Heart right ventricle (tissue), 16 donors: ENCODE measurements around the gene MAGI2. TPM values are rescaled to one million over a fixed set of nuclear protein-coding genes. Genes with fewer than 3 reads are reported as not detected.
A peak's percentile ranks its signal among the peaks of the same experiment; 100 is the strongest.

Experiments
- ATAC-seq, 8 donors: fragments of 200-7000 bp; cut with Tn5 transposase; one replicate each; pipeline ENCODE4 v1.9.1; 2020; ENCODE audit warnings: mild to moderate bottlenecking in 8 of 8, moderate library complexity in 8 of 8, moderate number of reproducible peaks in 1 of 8
- DNase-seq, 2 donors: peaks; one replicate each; pipeline ENCODE4 v3.0.0-alpha.2; 2020
- H3K27ac ChIP-seq, 10 donors: fragments of 200-600 bp; sonication (generic) in 2 of 10; one replicate each; pipeline versions ENCODE4 v1.5.0 to v1.8.0; 2020 to 2022; ENCODE audit warnings: mild to moderate bottlenecking in 3 of 10
- H3K27me3 ChIP-seq, 7 donors: fragments of 200-600 bp; one replicate each; pipeline ENCODE4 v1.8.0; 2021 to 2022; ENCODE audit warnings: mild to moderate bottlenecking in 2 of 7
- H3K36me3 ChIP-seq, 9 donors: fragments of 200-600 bp; sonication (generic) in 1 of 9; one replicate each; pipeline versions ENCODE4 v1.5.0 to v1.8.0; 2020 to 2022; ENCODE audit warnings: mild to moderate bottlenecking in 2 of 9
- H3K4me1 ChIP-seq, 9 donors: fragments of 200-600 bp; sonication (generic) in 1 of 9; one replicate each; pipeline versions ENCODE4 v1.5.0 to v1.8.0; 2020 to 2022; ENCODE audit warnings: mild to moderate bottlenecking in 4 of 9
- H3K4me3 ChIP-seq, 10 donors: fragments of 200-600 bp; sonication (generic) in 2 of 10; one replicate each; pipeline versions ENCODE4 v1.5.0 to v1.8.0; 2020 to 2022; ENCODE audit warnings: mild to moderate bottlenecking in 7 of 10, moderate library complexity in 2 of 10
- H3K9me3 ChIP-seq, 11 donors: fragments of 200-600 bp in 10 of 11; sonication (generic) in 2 of 11; one replicate each; pipeline versions ENCODE4 v1.5.0 to v1.8.0; 2013 to 2022; ENCODE audit warnings: mild to moderate bottlenecking in 2 of 11, control low read depth in 1 of 11, moderate library complexity in 1 of 11
- CTCF ChIP-seq, 9 donors: fragments of 200-600 bp; sonication (generic) in 2 of 9; IDR thresholded peaks; one replicate each; pipeline versions ENCODE4 v1.5.0 to v1.8.0; 2021 to 2022; ENCODE audit warnings: antibody characterized with exemption in 9 of 9, mild to moderate bottlenecking in 5 of 9, moderate library complexity in 1 of 9
- WGBS, 2 donors: extraction: QIAGEN DNeasy Blood & Tissue Kit; methylation state at CpG; one replicate each; pipeline ENCODE4 v1.1.7; 2013; ENCODE audit warnings: inconsistent platforms in 1 of 2; 5-methylcytosine and 5-hydroxymethylcytosine counted together
- intact Hi-C, 10 donors: fragments of 100-400 bp; cut with DNase I; formaldehyde crosslinking; loops; one replicate each; pipeline versions ENCODE4 v1.11.1 to v1.14.2; 2022
- polyA plus RNA-seq, 2 donors: library from polyadenylated mRNA; stranded (reverse); fragments of 200-250 nt; gene quantifications; one replicate each; pipeline ENCODE4 v1.2.3, GENCODE V29; 2013
- total RNA-seq, 10 donors: library from RNA; stranded (reverse); fragmentation: NEBNext Ultra II Directional in 3 of 10; extraction: Animal tissue kit (Norgen Biotek cat#: 25700) in 3 of 10; gene quantifications; one replicate each; pipeline versions ENCODE4 v1.2.1 to v1.2.4, GENCODE V29; 2021 to 2023
- donor health status: Arrhythmogenic right ventricular cardiomyopathy.
- donor health status: ischemic (EF 13 %, LVEDD 7.1; RV severe dilation, severe dysfunction).
- donor health status: healthy with polysubstance abuse.
- donor health status: DM: no; HTN: yes; CAD: no.
- donor health status: DM: no; HTN: no; CAD: no.
- donor health status: ischemic (EF 25% LVEDD 6.9; RV normal size, moderate dysfunction).
- donor health status: ischemic (EF 25% LVEDD 5.7; RV mildly dilated, moderate dysfunction).
- donor health status: healthy.
- donor health status: DM: yes; HTN: yes; CAD: no.
- donor health status: Ischemic cardiomyopathy.
- donor health status: ischemic (EF 35%, LVEDD 5.7; RV mildly dilated, moderate dysfunction).
- donor health status: nonischemic (EF 11% LVEDD 7.7; RV severe dilation, severe dysfunction).
- donor health status: DM: yes; HTN: yes; CAD: no.
- donor health status: PGD.
- donor health status: ischemic (EF 29% LVEDD 5.4; RV normal size, mild dysfunction).
- donor health status: nonischemic (EF 23%, LVEDD 6.1; RV moderate dilation, normal function).

Gene MAGI2
- total and polyA plus RNA-seq, 12 donors = 0.83 to 6.0 (median 4.1) TPM

- no peak for TF ChIP-seq CTCF (IDR thresholded peaks at IDR 0.05)
- H3K9me3 ChIP-seq = no peaks in the 10 kb centered on the region
- peaks cover 0 to 49% (median 18%) of the 10 kb centered on the region in 9 donors for H3K4me1 ChIP-seq
- H3K36me3 ChIP-seq = no peaks in the 10 kb centered on the region
- DNase-seq = no peak
- 81 to 86% methylated on average over 2 of the region's 2 CpGs for WGBS, 2 donors
- ATAC-seq = no peak
- H3K27me3 ChIP-seq = no peaks in the 10 kb centered on the region
- intact Hi-C loops = loop anchor here in 2 of 10 donors (5.0 to 10.0 kb wide), 2 partner anchors 46 to 48 kb away; partner anchors contain the start of gene MAGI2 (in 2 of the 2)
- H3K27ac ChIP-seq = no peak overlapping the region
- H3K4me3 ChIP-seq = no peak overlapping the region
Measured at GRCh38 chr7:79406371-79406770, 47.1 kb downstream of the MAGI2 start.

- no peak for TF ChIP-seq CTCF (IDR thresholded peaks at IDR 0.05)
- Histone ChIP-seq H3K27ac (no peak overlapping the region), H3K27me3 (no peaks in the 10 kb centered on the region), H3K4me3 (no peak overlapping the region), H3K4me1 (peaks cover 0 to 56% (median 18%) of the 10 kb centered on the region in 9 donors), H3K9me3 (no peaks in the 10 kb centered on the region), H3K36me3 (no peaks in the 10 kb centered on the region)
- intact Hi-C loops = loop anchor here in 2 of 10 donors (5.0 to 10.0 kb wide), 2 partner anchors 47 to 49 kb away; partner anchors contain the start of gene MAGI2 (in 2 of the 2)
- ATAC-seq (no peak), DNase-seq (no peak)
Measured at GRCh38 chr7:79405368-79405767, 48.1 kb downstream of the MAGI2 start.

- Histone ChIP-seq H3K27ac (peak overlapping the region in 1 of 10 donors; percentile 6), H3K4me3 (no peak overlapping the region), H3K9me3 (no peaks in the 10 kb centered on the region), H3K4me1 (peaks cover 0 to 56% (median 18%) of the 10 kb centered on the region in 9 donors), H3K27me3 (no peaks in the 10 kb centered on the region), H3K36me3 (no peaks in the 10 kb centered on the region)
- DNase-seq (no peak), ATAC-seq (no peak)
- TF ChIP-seq CTCF (IDR thresholded peaks at IDR 0.05) = no peak
- intact Hi-C loops = loop anchor here in 1 of 10 donors (10.0 kb wide), 1 partner anchor 51 kb away; the partner anchor contains the start of gene MAGI2
- 69% methylated on average over 3 of the region's 3 CpGs for WGBS, 2 donors
Measured at GRCh38 chr7:79403879-79404278, 49.6 kb downstream of the MAGI2 start.

GRCh38 chr7:79403451-79403850, 50.0 kb downstream of the MAGI2 start:
- 60 to 71% methylated on average over 2 of the region's 2 CpGs for WGBS, 2 donors
- intact Hi-C loops = loop anchor here in 1 of 10 donors (10.0 kb wide), 1 partner anchor 51 kb away; the partner anchor contains the start of gene MAGI2
- H3K4me1 ChIP-seq = peaks cover 0 to 57% (median 18%) of the 10 kb centered on the region in 9 donors

More at GRCh38 chr7:79403451-79403850, 50.0 kb downstream of the MAGI2 start:
- no peak for TF ChIP-seq CTCF (IDR thresholded peaks at IDR 0.05)
- H3K36me3 ChIP-seq = no peaks in the 10 kb centered on the region
- ATAC-seq (no peak), DNase-seq (no peak)
- H3K9me3 ChIP-seq = no peaks in the 10 kb centered on the region
- H3K27ac ChIP-seq = peak overlapping the region in 1 of 10 donors; percentile 6
- H3K4me3 ChIP-seq = no peak overlapping the region
- no peaks in the 10 kb centered on the region for H3K27me3 ChIP-seq
